Sigmoid colon (tissue), 4 donors: ENCODE measurements around the gene MTURN.
A peak's percentile ranks its signal among the peaks of the same experiment; 100 is the strongest.

Experiments
- EP300 ChIP-seq, 4 donors: sonication (generic); formaldehyde crosslinking; IDR thresholded peaks; one replicate each; pipeline ENCODE4 v1.6.1; 2017; ENCODE audit warnings: antibody characterized with exemption in 4 of 4
- POLR2A ChIP-seq, 2 donors: fragments of 450-650 bp; IDR thresholded peaks; one replicate each; pipeline ENCODE4 v1.6.1; 2016; ENCODE audit warnings: antibody characterized with exemption in 2 of 2, mild to moderate bottlenecking in 2 of 2, moderate library complexity in 2 of 2
- POLR2AphosphoS5 ChIP-seq, 4 donors: sonication (generic); formaldehyde crosslinking; IDR thresholded peaks; one replicate each; pipeline ENCODE4 v1.6.1; 2017; ENCODE audit warnings: antibody characterized with exemption in 4 of 4
- TF ChIP-seq, protein P1 (sequence below), 4 experiments: fragments of 450-650 bp in 3 of 4; fragments of 200-600 bp in 1 of 4; IDR thresholded peaks; one replicate each; pipeline ENCODE4 v1.5.1; 2016 to 2019; ENCODE audit warnings: antibody characterized with exemption in 4 of 4, mild to moderate bottlenecking in 3 of 4, moderate library complexity in 2 of 4

DNA sequence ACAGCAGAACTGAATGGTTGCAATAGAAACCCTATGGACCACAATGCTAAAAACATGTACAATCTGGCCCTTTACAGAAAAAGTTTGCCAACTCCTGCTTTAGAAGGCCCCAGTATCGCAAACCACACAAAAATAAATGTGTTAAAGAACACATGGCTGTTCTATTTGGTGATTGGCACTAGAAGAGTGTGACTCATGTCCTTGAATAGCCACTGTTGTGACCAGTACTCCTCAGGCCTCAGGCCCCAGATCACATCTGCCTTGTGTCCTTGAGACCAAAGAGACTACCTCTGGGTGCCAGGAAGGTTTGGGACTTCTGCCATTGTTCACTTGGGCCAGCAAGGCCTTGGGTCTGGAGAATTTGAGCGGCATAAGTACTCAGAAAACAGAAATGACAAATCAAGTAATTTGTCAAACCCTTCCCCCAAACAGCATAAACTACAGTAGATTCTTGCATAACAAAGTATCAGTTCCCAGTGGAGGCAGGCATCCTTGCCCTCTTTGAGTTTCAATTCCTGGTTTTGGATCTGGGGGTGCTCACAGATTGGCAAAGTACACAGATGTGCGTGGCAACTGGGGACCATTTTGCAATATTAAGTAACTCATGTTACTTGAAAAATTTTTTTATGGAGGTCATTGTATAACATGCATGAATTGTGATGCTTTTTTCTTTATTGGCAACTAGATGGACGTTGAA lies 50.2 kb downstream of the MTURN start:
- TF ChIP-seq, protein P1, sequence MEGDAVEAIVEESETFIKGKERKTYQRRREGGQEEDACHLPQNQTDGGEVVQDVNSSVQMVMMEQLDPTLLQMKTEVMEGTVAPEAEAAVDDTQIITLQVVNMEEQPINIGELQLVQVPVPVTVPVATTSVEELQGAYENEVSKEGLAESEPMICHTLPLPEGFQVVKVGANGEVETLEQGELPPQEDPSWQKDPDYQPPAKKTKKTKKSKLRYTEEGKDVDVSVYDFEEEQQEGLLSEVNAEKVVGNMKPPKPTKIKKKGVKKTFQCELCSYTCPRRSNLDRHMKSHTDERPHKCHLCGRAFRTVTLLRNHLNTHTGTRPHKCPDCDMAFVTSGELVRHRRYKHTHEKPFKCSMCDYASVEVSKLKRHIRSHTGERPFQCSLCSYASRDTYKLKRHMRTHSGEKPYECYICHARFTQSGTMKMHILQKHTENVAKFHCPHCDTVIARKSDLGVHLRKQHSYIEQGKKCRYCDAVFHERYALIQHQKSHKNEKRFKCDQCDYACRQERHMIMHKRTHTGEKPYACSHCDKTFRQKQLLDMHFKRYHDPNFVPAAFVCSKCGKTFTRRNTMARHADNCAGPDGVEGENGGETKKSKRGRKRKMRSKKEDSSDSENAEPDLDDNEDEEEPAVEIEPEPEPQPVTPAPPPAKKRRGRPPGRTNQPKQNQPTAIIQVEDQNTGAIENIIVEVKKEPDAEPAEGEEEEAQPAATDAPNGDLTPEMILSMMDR (IDR thresholded peaks at IDR 0.05): no peak
- TF ChIP-seq POLR2AphosphoS5 (IDR thresholded peaks at IDR 0.05): peak in 2 of 4 donors; percentile 15 to 21
- TF ChIP-seq EP300 (IDR thresholded peaks at IDR 0.05): no peak
- no peak for TF ChIP-seq POLR2A (IDR thresholded peaks at IDR 0.05)
